Gastrocnemius medialis (tissue), 4 donors: Measurements from ENCODE around the gene SPON1. TPM values are rescaled to one million over a fixed set of nuclear protein-coding genes. Genes with fewer than 3 reads are reported as not detected.

Experiments used
- ATAC-seq, 2 donors: fragments of 150-250 bp; one replicate each; pipeline ENCODE4 v1.9.1; 2016
- DNase-seq, 2 donors: peaks; one replicate each; pipeline ENCODE4 v3.0.0-alpha.2; 2019
- H3K27ac ChIP-seq, 4 donors: fragments of 200-600 bp; sonication (generic); 1 replicate in 1 of 4; 2 replicates in 3 of 4; pipeline ENCODE4 v1.5.1; 2016 to 2018; ENCODE audit warnings: mild to moderate bottlenecking in 2 of 4, moderate library complexity in 1 of 4
- H3K27me3 ChIP-seq, 3 donors: fragments of 200-600 bp; sonication (generic) in 2 of 3; 1 replicate in 1 of 3; 2 replicates in 2 of 3; pipeline versions ENCODE4 v1.5.1 to v1.6.0; 2016 to 2019; ENCODE audit warnings: mild to moderate bottlenecking in 1 of 3, moderate library complexity in 1 of 3
- H3K36me3 ChIP-seq, 2 donors: fragments of 200-600 bp; sonication (generic) in 1 of 2; one replicate each; pipeline ENCODE4 v1.5.1; 2017 to 2018
- H3K4me1 ChIP-seq, 2 donors: fragments of 200-600 bp; sonication (generic) in 1 of 2; one replicate each; pipeline ENCODE4 v1.5.1; 2016 to 2017; ENCODE audit warnings: mild to moderate bottlenecking in 2 of 2
- H3K4me3 ChIP-seq, 4 donors: fragments of 200-600 bp; sonication (generic) in 3 of 4; 1 replicate in 1 of 4; 2 replicates in 3 of 4; pipeline ENCODE4 v1.5.1; 2016 to 2019; ENCODE audit warnings: mild to moderate bottlenecking in 2 of 4
- H3K9me3 ChIP-seq, 3 donors: fragments of 200-600 bp; sonication (generic) in 2 of 3; 1 replicate in 1 of 3; 2 replicates in 2 of 3; pipeline ENCODE4 v1.5.1; 2016 to 2019
- CTCF ChIP-seq, 5 experiments: fragments of 450-650 bp in 3 of 5; fragments of 200-600 bp in 2 of 5; sonication (generic) in 2 of 5; IDR thresholded peaks in 4 of 5; conservative IDR thresholded peaks in 1 of 5; 1 replicate in 4 of 5; 2 replicates in 1 of 5; pipeline ENCODE4 v1.5.1; 2016 to 2019; ENCODE audit warnings: antibody characterized with exemption in 5 of 5, mild to moderate bottlenecking in 3 of 5, moderate library complexity in 3 of 5
- POLR2A ChIP-seq, 2 donors: fragments of 450-650 bp; IDR thresholded peaks; one replicate each; pipeline ENCODE4 v1.6.1; 2017; ENCODE audit warnings: antibody characterized with exemption in 2 of 2, mild to moderate bottlenecking in 2 of 2, moderate library complexity in 2 of 2
- in situ Hi-C, 4 donors: fragments of 200-750 bp; cut with MboI; loops; one replicate each; pipeline versions ENCODE4 v1.15.0 to v1.8.0; 2017; ENCODE audit warnings: low sequenced_read_pairs in 4 of 4
- intact Hi-C: fragments of 100-400 bp; cut with DNase I; formaldehyde crosslinking; loops from one replicate; pipeline ENCODE4 v1.15.1; 2023; ENCODE audit warnings: low total_unique reads
- total RNA-seq, 4 donors: library from RNA; depleted of rRNA; stranded (reverse); fragments of >200 nt; gene quantifications; one replicate each; pipeline versions ENCODE4 v1.1.0 to v1.2.3, GENCODE V29; 2016

The SPON1 gene
- total RNA-seq, 4 donors from 2014 or later: 0.10 to 1.6 (median 0.36) TPM

GRCh38 chr11:14240221-14240620 is 277.7 kb downstream of the SPON1 start:
- no peak for ATAC-seq
- H3K9me3 ChIP-seq: no peaks in the 10 kb centered on the region
- no peaks in the 10 kb centered on the region for H3K36me3 ChIP-seq
- intact Hi-C loops (no loop called here), in situ Hi-C loops (loop anchor here (10.0 to 25.0 kb wide), 4 partner anchors 278 to 478 kb away; partner anchors contain the start of gene SPON1 (in 1 of the 4))
- H3K27me3 ChIP-seq: no peaks in the 10 kb centered on the region
- no peak overlapping the region for H3K4me3 ChIP-seq
- DNase-seq: no peak
- no peak overlapping the region for H3K27ac ChIP-seq
- TF ChIP-seq CTCF (IDR thresholded peaks at IDR 0.05 in 4 of 5, conservative IDR thresholded peaks at IDR 0.05 in 1 of 5): no peak
- no peaks in the 10 kb centered on the region for H3K4me1 ChIP-seq

DNA sequence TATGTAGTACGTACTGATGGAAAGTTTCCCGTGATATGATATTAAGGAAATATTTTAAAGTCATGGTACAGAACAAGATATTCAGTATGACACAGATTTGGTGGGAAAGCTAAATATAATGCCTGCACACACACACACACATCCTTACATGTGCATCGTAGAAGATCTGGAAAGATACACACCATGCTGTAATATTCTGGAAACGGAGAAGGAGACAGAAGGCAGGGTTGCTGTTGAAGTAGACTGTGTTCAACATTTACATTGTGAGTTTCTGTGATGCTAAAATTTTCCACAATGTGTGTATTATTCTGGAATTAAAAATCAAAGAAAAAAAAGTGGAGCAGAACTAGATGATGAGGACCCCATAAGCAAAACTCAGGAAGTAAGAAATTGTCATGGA is 278.4 kb downstream of the SPON1 start:
- in situ Hi-C loops: loop anchor here (10.0 to 25.0 kb wide), 4 partner anchors 279 to 479 kb away; partner anchors contain the start of gene SPON1 (in 1 of the 4)
- Histone ChIP-seq H3K27me3 (no peaks in the 10 kb centered on the region), H3K4me1 (no peaks in the 10 kb centered on the region), H3K4me3 (no peak overlapping the region), H3K27ac (no peak overlapping the region), H3K36me3 (no peaks in the 10 kb centered on the region), H3K9me3 (no peaks in the 10 kb centered on the region)
- intact Hi-C loops: no loop called here
- ATAC-seq (no peak), DNase-seq (no peak)
- TF ChIP-seq POLR2A (IDR thresholded peaks at IDR 0.05): no peak
- TF ChIP-seq CTCF (IDR thresholded peaks at IDR 0.05 in 4 of 5, conservative IDR thresholded peaks at IDR 0.05 in 1 of 5): no peak

DNA sequence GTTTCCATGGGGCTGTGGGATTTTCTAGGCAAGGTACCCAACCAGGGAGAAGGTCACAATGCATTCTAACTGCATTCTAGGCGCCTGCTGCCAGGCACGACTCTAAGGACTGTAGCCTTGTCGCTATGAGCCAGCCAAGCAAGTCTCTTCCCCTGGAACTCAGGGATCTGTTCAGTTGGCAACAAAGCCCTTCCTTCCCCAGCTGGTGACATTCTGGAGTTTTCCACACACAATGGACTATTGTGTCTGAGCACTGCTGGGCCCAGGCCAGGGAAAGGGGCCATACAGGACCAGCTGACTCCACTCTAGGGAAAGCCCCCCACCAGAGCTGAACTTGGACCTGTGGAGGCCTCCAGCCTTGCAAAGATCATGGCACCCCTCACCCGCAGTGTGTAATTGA is 279.7 kb downstream of the SPON1 start:
- no peaks in the 10 kb centered on the region for H3K36me3 ChIP-seq
- no peak for ATAC-seq
- in situ Hi-C loops (loop anchor here (10.0 to 25.0 kb wide), 4 partner anchors 280 to 480 kb away; partner anchors contain the start of gene SPON1 (in 1 of the 4)), intact Hi-C loops (no loop called here)
- no peak overlapping the region for H3K27ac ChIP-seq
- DNase-seq: no peak
- H3K4me1 ChIP-seq: no peaks in the 10 kb centered on the region
- TF ChIP-seq CTCF (IDR thresholded peaks at IDR 0.05 in 4 of 5, conservative IDR thresholded peaks at IDR 0.05 in 1 of 5): no peak
- TF ChIP-seq POLR2A (IDR thresholded peaks at IDR 0.05): no peak
- H3K4me3 ChIP-seq: no peak overlapping the region
- H3K27me3 ChIP-seq: no peaks in the 10 kb centered on the region
- no peaks in the 10 kb centered on the region for H3K9me3 ChIP-seq

DNA sequence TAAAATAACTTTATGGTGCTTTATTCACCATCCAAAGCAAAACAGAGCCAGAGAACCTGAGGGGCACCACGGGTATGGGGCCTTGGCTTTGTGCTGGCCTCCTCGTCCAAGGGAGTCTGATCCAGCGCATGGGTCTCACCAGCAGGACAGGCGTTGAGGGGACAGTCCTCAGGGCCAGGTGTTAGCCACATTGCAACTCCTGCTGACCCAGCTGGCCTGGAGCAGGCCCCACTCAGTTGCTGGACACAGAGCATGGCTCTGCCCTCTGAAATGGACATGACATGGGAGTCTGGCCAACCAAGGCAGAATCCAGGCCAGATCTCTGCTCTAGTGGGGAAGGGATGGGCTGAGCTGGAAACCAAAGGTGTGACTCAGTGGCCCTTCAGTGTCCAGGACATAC is 280.2 kb downstream of the SPON1 start:
- no peak for TF ChIP-seq CTCF (IDR thresholded peaks at IDR 0.05 in 4 of 5, conservative IDR thresholded peaks at IDR 0.05 in 1 of 5)
- no peak for TF ChIP-seq POLR2A (IDR thresholded peaks at IDR 0.05)
- no peak for ATAC-seq
- intact Hi-C loops: no loop called here

DNA sequence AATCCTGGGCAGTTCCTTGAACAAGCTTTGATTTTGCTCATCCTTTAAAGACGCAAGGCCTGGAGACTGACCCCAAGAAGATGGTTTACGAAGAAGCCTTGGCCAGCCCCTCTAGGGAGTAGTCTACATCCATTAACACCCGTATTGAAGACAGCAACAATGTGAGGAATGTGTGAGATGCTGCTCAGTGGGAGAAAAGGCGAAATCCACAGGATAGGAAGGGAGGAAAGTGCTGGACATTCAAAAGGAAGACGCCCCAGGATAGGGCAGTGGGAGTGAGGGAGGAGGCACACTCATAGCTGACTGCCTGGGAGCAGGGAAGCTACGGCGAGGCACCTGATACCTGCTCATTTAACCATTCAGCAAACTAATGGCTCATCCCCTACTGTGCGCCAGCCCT is 282.4 kb downstream of the SPON1 start:
- no peak for ATAC-seq
- in situ Hi-C loops (loop anchor here (5.0 to 25.0 kb wide), 5 partner anchors 283 to 483 kb away; partner anchors contain the start of gene SPON1 (in 1 of the 4)), intact Hi-C loops (no loop called here)
- H3K27ac ChIP-seq: no peak overlapping the region
- no peaks in the 10 kb centered on the region for H3K4me1 ChIP-seq
- TF ChIP-seq POLR2A (IDR thresholded peaks at IDR 0.05): no peak
- no peak for TF ChIP-seq CTCF (IDR thresholded peaks at IDR 0.05 in 4 of 5, conservative IDR thresholded peaks at IDR 0.05 in 1 of 5)
- no peaks in the 10 kb centered on the region for H3K36me3 ChIP-seq
- no peaks in the 10 kb centered on the region for H3K9me3 ChIP-seq
- H3K27me3 ChIP-seq: no peaks in the 10 kb centered on the region
- no peak overlapping the region for H3K4me3 ChIP-seq
- no peak for DNase-seq

More for the DNA sequence above, 280.2 kb downstream of the SPON1 start:
- H3K4me1 ChIP-seq: no peaks in the 10 kb centered on the region
- in situ Hi-C loops: loop anchor here (10.0 to 25.0 kb wide), 4 partner anchors 280 to 480 kb away; partner anchors contain the start of gene SPON1 (in 1 of the 4)
- no peaks in the 10 kb centered on the region for H3K27me3 ChIP-seq
- no peak overlapping the region for H3K4me3 ChIP-seq
- no peaks in the 10 kb centered on the region for H3K9me3 ChIP-seq
- H3K36me3 ChIP-seq: no peaks in the 10 kb centered on the region
- no peak overlapping the region for H3K27ac ChIP-seq
- no peak for DNase-seq
